ENCODE data around the gene CPE.
"Not testable (repeated sequence)": the region's sequence is repeated elsewhere in the genome, so short reads cannot be mapped to it uniquely, and the experiment has no call there.

The CPE gene

DNA sequence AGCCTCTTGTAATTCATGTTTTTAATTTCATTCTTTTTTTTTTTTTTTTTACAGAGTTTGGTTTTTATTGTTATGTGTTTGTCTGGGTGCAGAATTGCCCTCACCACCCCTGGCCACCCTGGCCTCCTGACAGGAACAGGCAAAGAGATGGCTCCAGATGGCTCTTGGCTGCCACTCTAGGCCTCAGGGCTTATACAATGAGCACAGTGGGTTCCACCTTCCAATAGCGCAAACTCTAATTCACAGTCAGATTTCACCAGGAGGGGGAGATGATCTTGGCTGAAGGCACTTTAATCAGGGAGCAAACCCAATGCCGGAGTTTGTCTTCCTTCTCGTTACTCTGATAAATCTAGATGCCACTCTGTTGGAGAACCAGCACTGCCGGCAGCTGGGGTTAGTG is 24.8 kb downstream of the CPE start:
- DNase-seq (ENCODE audit: low read depth, low spot score): no peak

- DNase-seq (ENCODE audit: low read depth, low spot score): no peak
Observed at GRCh38 chr4:165404080-165404479, 25.3 kb downstream of the CPE start.

DNA sequence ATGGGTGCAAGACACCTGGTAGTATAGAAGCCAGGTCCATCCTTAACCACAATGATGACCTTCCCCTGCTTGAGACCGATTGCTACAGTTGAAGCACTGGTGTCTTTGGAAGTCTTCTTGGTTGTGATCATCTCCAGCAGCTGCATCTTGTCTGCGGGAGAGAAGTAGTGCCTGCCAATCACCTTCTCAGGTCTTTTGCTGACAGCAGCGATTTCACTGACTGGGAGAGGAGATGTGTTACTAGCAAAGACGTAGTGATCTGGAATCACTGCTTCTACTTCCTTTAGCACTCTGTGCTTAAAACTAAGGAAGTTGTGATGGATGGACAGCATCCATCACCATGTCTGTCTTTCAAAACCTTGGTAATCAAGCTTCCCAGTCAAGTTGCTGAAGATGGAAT is 25.9 kb downstream of the CPE start:
- DNase-seq (ENCODE audit: low read depth, low spot score): no peak

DNA sequence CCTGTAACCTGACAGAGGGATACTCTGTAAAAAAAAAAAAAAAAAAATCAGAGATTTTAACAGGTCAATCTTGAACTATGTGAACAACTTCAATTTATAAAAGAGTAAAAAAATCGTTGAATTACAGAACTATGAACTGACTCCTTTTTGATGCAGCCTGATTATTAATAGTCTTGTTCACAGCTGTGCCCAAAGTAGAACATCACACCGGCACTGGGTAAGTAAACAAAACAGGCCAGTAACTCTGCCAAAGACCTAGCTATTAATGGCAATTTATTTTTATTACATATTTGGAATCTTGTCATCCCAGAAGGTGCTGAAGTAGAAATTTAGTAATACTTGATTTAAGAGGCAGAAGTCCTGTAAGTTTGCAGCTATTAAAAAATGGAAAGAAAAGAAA is 31.4 kb downstream of the CPE start:
- DNase-seq (ENCODE audit: low read depth, low spot score): no peak

- DNase-seq (ENCODE audit: low read depth, low spot score): no peak
Observed at GRCh38 chr4:165415910-165416309, 37.1 kb downstream of the CPE start.

- DNase-seq (ENCODE audit: low read depth, low spot score): no peak
Observed at GRCh38 chr4:165418073-165418472, 39.3 kb downstream of the CPE start.

GRCh38 chr4:165425629-165426028 is 46.8 kb downstream of the CPE start:
- no peak for DNase-seq (ENCODE audit: low read depth, low spot score)

GRCh38 chr4:165426331-165426730 is 47.5 kb downstream of the CPE start:
- DNase-seq (ENCODE audit: low read depth, low spot score): no peak

DNA sequence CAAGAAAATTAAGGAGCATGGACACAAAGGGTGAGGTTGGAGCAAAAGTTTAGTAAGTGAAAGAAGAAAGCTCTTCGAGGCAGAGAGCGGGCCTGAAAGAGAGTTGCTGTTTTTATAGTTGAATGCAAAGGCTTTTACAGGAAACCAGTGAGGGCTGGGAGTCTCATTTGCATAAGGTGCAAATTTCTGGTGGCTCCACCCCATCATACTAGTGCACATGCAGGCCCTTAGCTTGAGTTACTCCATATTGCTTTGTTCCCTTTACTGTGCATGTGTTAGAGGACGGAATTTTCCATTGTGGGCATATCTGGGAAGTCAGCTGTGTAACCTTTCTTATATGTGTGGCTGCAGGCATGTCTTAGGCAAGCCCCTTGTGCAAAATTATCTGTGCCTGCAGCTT is 48.0 kb downstream of the CPE start:
- no peak for DNase-seq (ENCODE audit: low read depth, low spot score)

- no peak for DNase-seq (ENCODE audit: low read depth, low spot score)
Observed at GRCh38 chr4:165428957-165429356, 50.1 kb downstream of the CPE start.

GRCh38 chr4:165433529-165433928 is 54.7 kb downstream of the CPE start:
- DNase-seq (ENCODE audit: low read depth, low spot score): no peak

GRCh38 chr4:165437691-165438090 is 58.9 kb downstream of the CPE start:
- no peak for DNase-seq (ENCODE audit: low read depth, low spot score)

GRCh38 chr4:165439344-165439743 is 60.5 kb downstream of the CPE start:
- DNase-seq (ENCODE audit: low read depth, low spot score): no peak

DNA sequence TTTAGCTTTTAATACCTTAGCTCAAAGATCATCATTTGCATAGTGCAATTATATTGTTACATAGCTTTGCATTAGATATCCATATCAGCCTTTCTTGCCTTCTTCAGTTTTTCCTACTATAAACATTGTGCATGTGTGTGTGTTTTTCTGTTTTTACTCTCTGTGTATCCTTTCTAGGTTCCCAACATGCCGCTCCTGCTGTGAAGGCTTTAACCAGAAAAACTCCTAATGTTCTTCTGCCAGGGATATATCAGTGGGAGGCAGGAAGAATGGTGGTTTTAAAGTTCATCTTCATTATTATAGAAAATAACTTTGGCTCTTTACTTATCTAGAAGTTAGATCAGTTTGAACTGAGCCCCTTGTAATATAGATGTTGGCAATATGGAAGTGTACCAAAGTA is 61.2 kb downstream of the CPE start:
- DNase-seq (ENCODE audit: low read depth, low spot score): no peak

DNA sequence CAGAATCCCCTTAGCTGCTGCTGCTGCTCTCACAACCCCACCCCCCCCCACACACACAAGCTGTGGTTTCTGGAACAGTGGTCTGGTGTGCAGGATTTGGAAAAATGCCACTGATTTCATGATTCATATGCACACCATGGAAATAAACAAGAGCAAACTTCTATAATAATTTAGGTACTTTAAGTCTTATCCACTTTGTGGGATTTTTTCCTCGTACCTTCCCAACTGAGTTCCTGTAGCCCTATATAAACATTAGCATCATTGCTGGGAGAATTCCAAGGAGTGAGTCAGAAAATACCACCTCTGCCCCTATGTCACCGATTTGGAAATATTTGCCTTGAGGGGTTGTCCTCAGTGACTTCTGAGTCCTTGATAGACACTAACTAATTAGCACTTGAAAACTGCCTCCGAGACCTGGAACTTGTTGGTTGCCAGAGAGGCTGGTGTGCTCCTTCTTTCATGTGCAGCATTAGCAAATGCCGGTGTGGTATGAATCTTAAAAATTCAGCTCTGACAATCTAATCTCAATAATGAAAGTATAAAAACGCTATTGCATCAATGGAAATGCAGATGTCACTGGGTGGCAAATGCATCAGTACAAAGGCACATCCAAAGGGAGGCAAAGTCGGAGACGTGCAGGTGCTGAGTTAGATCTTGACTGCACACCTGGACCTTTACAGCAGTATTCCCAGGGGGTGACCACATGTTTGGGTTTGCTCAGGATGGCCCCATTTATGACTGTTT is 61.8 kb downstream of the CPE start:
- no peak for DNase-seq (ENCODE audit: low read depth, low spot score)

- no peak for DNase-seq (ENCODE audit: low read depth, low spot score)
Observed at GRCh38 chr4:165443276-165443675, 64.5 kb downstream of the CPE start.

DNA sequence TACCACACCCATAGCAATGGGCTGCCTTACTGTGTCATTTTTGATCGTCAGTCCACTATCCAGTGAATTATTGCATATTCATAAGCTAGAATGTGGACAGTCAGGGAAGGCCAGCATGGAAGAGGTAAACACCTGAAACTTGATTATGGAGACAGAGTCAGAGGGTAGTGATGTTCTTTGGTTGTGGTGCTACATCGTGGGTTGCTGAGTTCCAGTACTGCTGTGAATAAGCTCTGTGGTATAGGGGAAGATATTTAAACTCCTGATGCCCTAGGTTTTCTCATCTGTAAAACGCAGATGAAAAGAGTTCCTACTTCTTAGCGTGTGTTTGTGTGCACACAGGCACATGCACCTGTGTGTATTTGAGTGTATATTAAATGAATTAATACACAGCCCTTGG is 69.9 kb downstream of the CPE start:
- no peak for DNase-seq (ENCODE audit: low read depth, low spot score)

GRCh38 chr4:165449333-165449732 is 70.5 kb downstream of the CPE start:
- DNase-seq (ENCODE audit: low read depth, low spot score): no peak

DNA sequence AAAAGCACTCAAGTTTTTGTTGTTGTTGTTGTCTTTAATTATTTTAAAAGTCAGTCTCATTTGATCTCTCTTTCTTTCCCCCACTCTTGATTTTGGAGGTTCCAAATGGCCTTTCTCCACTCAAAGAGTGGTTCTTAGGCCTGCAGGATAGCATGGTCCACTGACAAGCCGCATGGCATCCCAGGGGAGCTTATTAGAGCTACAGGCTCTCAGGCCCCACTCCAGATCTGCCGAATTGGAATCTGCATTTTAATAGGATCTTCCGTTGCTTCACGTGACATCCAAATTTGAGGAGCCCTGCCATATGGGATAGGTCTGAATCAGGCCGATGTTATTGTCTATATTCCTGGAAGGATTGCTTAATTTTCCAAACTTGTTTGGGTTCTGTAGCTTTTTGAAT is 72.1 kb downstream of the CPE start:
- DNase-seq (ENCODE audit: low read depth, low spot score): no peak

GRCh38 chr4:165453140-165453539 is 74.3 kb downstream of the CPE start:
- not testable (repeated sequence) for DNase-seq (ENCODE audit: low read depth, low spot score)

DNA sequence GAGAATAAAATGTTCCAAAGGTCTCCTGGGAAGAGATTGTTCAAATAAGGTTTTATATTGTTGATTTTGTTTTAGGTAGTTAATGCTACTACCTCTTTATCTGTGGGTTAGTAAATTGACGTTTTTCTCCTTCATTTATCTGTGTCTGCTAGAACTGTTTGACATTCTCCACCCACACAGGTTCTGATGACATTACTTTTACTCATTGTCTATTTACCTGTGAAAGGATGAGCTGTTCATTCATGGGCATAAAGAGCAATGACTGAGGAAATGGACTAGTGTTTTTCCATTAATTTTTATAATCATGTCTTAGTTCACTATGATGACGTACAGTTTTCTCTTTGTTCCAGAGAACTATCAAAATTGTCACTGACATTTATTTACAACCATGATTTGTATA is 75.6 kb downstream of the CPE start:
- DNase-seq (ENCODE audit: low read depth, low spot score): no peak

DNA sequence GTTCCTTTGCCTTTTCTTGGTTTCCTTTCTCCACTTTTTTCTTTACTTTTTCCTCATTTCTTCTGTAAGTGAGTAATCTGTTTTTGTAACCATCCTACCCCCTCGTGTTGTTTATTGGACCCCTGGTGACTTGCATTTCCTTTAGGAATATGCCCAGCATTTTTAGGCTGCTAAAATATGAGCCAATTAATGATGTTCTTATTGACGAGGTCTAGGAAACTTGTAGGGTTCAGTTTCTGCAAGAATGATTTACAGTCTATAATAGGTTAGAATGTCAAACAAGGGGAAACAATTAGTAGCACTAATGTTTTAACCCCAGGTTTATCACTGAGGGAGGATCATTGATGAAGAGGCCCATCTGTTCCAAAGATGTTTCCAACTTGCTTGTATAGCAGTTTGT is 79.0 kb downstream of the CPE start:
- no peak for DNase-seq (ENCODE audit: low read depth, low spot score)

DNA sequence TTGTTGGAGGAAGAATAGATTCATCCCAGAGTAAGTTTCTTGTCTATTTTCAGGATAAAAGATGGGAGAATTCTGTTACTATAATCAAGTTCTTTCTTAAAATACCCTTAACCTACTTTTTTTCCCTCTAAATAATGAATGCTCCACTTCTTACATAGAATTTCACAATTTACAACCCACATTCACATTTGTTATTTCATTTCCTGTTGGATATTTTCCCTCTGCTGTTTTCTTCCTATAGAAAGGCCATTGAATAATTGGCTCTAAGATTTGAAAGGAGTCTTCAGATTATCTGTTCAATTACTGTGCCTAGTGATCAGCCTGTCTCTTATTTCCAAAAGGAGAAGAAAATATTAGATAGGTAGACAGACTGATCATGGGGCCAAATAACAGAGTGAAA is 79.7 kb downstream of the CPE start:
- DNase-seq (ENCODE audit: low read depth, low spot score): no peak

DNA sequence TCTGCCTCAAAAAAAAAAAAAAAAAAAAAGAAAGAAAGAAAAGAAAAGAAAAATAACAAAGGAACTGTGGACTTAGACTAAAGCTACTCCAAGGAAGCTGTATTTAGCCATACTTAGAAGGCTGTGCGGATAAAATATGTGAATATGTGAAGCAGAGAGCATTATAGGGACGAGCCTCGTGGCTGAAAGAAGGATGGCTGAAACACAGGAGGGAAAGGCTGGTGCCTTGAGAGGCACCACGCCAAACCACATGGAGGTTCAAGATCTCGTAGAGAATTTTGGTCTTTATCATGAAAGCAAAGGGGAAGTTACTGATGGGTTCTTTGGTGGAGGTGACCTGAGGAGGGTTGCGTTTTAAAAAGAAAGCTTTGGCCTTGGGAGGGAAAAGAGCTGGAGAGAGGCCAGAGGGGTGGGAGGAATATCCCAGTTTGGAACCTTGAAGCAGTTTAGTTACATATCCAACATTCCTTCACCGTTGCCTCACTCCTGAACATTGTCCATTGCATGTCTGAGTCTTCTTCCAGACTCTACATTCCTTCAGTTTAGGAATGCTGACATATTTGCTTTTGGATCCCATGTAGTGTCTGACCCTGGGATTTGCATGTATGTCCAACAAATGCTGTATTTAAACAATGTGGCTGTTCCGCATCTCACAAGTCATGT is 82.5 kb downstream of the CPE start:
- no peak for DNase-seq (ENCODE audit: low read depth, low spot score)

All from activated naive CD8-positive, alpha-beta T cell treated with anti-CD3 and anti-CD28 coated beads, Interleukin-2, amount 50 U/mL, for 16 hours (primary cell).